PC-3 (cell line): ENCODE results near the gene SLC19A2. TPM values are rescaled to one million over a fixed set of nuclear protein-coding genes. Genes with fewer than 3 reads are reported as not detected.

Source experiments
- ATAC-seq: fragments of 200-7000 bp; cut with Tn5 transposase; 2 replicates; pipeline ENCODE4 v1.9.1; 2020; ENCODE audit warnings: mild to moderate bottlenecking, moderate library complexity
- BruUV-seq: library from RNA; stranded (reverse); fragments of 400-500 nt; replicated peaks from 2 replicates; lab custom pipeline; 2021; lab: Mats Ljungman, UMichigan
- CTCF ChIA-PET: fragments of 300-600 bp; sonication (Branson Sonifier 250); formaldehyde crosslinking; loops from one replicate; lab custom pipeline; 2022; ENCODE audit warnings: antibody characterized with exemption; lab: Charles Lee
- POLR2A ChIA-PET: fragments of 300-600 bp; sonication (Branson Sonifier 250); formaldehyde crosslinking; loops from one replicate; lab custom pipeline; 2022; ENCODE audit warnings: antibody characterized with exemption; ENCODE audit not compliant: unreplicated experiment; lab: Charles Lee
- DNase-seq: peaks from one replicate; pipeline ENCODE4 v3.0.0-alpha.2; 2015
- H2AFZ ChIP-seq: fragments of 300-600 bp; sonication (generic); 2 replicates; pipeline ENCODE4 v1.6.0; 2016; ENCODE audit warnings: antibody characterized with exemption, low read length
- H3F3A ChIP-seq: fragments of 300-600 bp; sonication (generic); one replicate; pipeline ENCODE4 v1.6.0; 2017; ENCODE audit warnings: antibody characterized with exemption, low read length, control low read depth, mild to moderate bottlenecking; ENCODE audit not compliant: unreplicated experiment
- H3K27ac ChIP-seq: fragments of 300-600 bp; sonication (generic); 2 replicates; pipeline ENCODE4 v1.5.1; 2016; ENCODE audit warnings: mild to moderate bottlenecking, low read length
- H3K27me3 ChIP-seq: fragments of 300-600 bp; sonication (generic); 2 replicates; pipeline ENCODE4 v1.6.1; 2016; ENCODE audit warnings: low read length, mixed read lengths
- H3K36me3 ChIP-seq: fragments of 300-600 bp; sonication (generic); 2 replicates; pipeline ENCODE4 v1.6.1; 2016; ENCODE audit warnings: low read depth, mixed run types, low read length, mixed read lengths
- H3K4me1 ChIP-seq: fragments of 300-600 bp; sonication (generic); 2 replicates; pipeline ENCODE4 v1.5.1; 2016; ENCODE audit warnings: low read length; ENCODE audit not compliant: insufficient read depth
- H3K4me2 ChIP-seq: fragments of 300-600 bp; sonication (generic); 2 replicates; pipeline ENCODE4 v1.6.0; 2016; ENCODE audit warnings: low read length
- H3K4me3 ChIP-seq: fragments of 300-600 bp; sonication (generic); 2 replicates; pipeline ENCODE4 v1.5.1; 2016; ENCODE audit warnings: mild to moderate bottlenecking, low read length, mixed read lengths
- H3K79me2 ChIP-seq: fragments of 300-600 bp; sonication (generic); 2 replicates; pipeline ENCODE4 v1.6.1; 2017; ENCODE audit warnings: low read length, mixed read lengths
- H3K9ac ChIP-seq: fragments of 300-600 bp; sonication (generic); 2 replicates; pipeline ENCODE4 v1.6.0; 2016; ENCODE audit warnings: mild to moderate bottlenecking, low read length
- H3K9me2 ChIP-seq: fragments of 300-600 bp; sonication (generic); replicated peaks from 2 replicates; pipeline ENCODE4 v1.6.1; 2016; ENCODE audit warnings: mixed run types, low read length, mixed read lengths
- H3K9me3 ChIP-seq: fragments of 300-600 bp; sonication (generic); 2 replicates; pipeline ENCODE4 v1.6.1; 2016; ENCODE audit warnings: low read length, mixed read lengths
- H4K20me1 ChIP-seq: fragments of 300-600 bp; sonication (generic); 2 replicates; pipeline ENCODE4 v1.6.1; 2016; ENCODE audit warnings: low read length, mixed read lengths
- EZH2 ChIP-seq: fragments of 300-600 bp; sonication (generic); IDR thresholded peaks from one replicate; pipeline ENCODE4 v1.6.1; 2017; ENCODE audit warnings: antibody characterized with exemption, mild to moderate bottlenecking, low read length; ENCODE audit not compliant: unreplicated experiment
- EZH2phosphoT487 ChIP-seq: fragments of 300-600 bp; sonication (generic); IDR thresholded peaks from 2 replicates; pipeline ENCODE4 v1.6.1; 2018; ENCODE audit warnings: mild to moderate bottlenecking, antibody characterized with exemption, low read length, borderline replicate concordance
- intact Hi-C: fragments of 100-400 bp; cut with micrococcal nuclease; formaldehyde crosslinking; loops from 2 replicates; pipeline ENCODE4 v1.9.0; 2023
- total RNA-seq: library from RNA; depleted of rRNA; stranded (reverse); fragments of >200 nt; gene quantifications from 2 replicates; pipeline ENCODE4 v1.2.3, GENCODE V29; 2014
- TF ChIP-seq, protein P1 (sequence below): fragments of 300-600 bp; sonication (generic); conservative IDR thresholded peaks from 2 replicates; pipeline ENCODE4 v1.5.1; 2017; ENCODE audit warnings: antibody characterized with exemption, low read depth, mild to moderate bottlenecking, low read length

The SLC19A2 gene
- total RNA-seq, 1 experiment from 2014 or later = 11.0 TPM

- ChIA-PET CTCF (no interaction called here), POLR2A (no interaction called here)
- intact Hi-C loops = no loop called here
- H3K4me1 ChIP-seq = no peaks in the 10 kb centered on the region
- no peak within 1 kb of the TSS for H2AFZ ChIP-seq
- H3K9me3 ChIP-seq = no peaks in the 10 kb centered on the region
- no peak within 1 kb of the TSS for H3K27ac ChIP-seq
- TF ChIP-seq EZH2phosphoT487 (no peak), EZH2 (no peak)
- TF ChIP-seq, protein P1, sequence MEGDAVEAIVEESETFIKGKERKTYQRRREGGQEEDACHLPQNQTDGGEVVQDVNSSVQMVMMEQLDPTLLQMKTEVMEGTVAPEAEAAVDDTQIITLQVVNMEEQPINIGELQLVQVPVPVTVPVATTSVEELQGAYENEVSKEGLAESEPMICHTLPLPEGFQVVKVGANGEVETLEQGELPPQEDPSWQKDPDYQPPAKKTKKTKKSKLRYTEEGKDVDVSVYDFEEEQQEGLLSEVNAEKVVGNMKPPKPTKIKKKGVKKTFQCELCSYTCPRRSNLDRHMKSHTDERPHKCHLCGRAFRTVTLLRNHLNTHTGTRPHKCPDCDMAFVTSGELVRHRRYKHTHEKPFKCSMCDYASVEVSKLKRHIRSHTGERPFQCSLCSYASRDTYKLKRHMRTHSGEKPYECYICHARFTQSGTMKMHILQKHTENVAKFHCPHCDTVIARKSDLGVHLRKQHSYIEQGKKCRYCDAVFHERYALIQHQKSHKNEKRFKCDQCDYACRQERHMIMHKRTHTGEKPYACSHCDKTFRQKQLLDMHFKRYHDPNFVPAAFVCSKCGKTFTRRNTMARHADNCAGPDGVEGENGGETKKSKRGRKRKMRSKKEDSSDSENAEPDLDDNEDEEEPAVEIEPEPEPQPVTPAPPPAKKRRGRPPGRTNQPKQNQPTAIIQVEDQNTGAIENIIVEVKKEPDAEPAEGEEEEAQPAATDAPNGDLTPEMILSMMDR = no peak
- no TSS peak for BruUV-seq
- peaks cover 18% of the 10 kb centered on the region for H3K27me3 ChIP-seq
- no peak within 1 kb of the TSS for H3K9ac ChIP-seq
- H3F3A ChIP-seq = no peaks in the 10 kb centered on the region
- H4K20me1 ChIP-seq = no peaks in the 10 kb centered on the region
- no peaks in the 10 kb centered on the region for H3K9me2 ChIP-seq
- H3K36me3 ChIP-seq = no peaks in the 10 kb centered on the region
- no peaks in the 10 kb centered on the region for H3K79me2 ChIP-seq
- H3K4me2 ChIP-seq = no peak within 1 kb of the TSS
- H3K4me3 ChIP-seq = no peak within 1 kb of the TSS
- ATAC-seq (no peak), DNase-seq (no peak)
Observed at GRCh38 chr1:169427081-169427641, 58.6 kb downstream of the SLC19A2 start, which contains the start of gene CCDC181. Gene CCDC181, minus strand, starts transcription at chr1:169427474. Its CDS starts 2,547 bp downstream, at chr1:169424927.

DNA sequence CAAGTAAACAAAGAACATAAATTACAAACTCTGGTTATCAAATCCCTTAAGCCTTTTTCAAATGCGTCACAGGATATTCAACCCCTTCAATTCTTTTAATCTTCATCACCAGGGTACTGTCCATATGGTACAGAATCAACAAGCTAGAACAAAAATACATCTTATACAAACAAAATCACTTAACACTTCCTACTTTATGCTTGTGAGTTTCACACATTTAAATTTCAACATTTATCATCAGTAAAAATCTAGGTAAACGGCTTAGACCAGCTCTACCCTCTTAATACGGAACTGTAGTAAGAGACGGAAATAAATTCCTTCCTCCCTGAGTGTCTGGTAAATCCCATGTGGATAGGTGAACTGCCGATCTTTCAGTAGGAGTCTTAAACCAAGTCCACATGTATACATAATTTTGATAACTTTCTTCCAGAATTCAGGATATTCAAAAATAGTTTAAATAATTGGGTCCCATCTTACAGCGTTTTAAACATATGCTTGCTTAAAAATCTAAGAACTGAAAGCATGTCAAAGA is 59.5 kb downstream of the SLC19A2 start:
- no peak overlapping the region for H3K9ac ChIP-seq
- H3K4me1 ChIP-seq = no peaks in the 10 kb centered on the region
- DNase-seq (no peak), ATAC-seq (no peak)
- no peak for TF ChIP-seq EZH2
- TF ChIP-seq, protein P1 = no peak
- no peak for TF ChIP-seq EZH2phosphoT487
- H2AFZ ChIP-seq = no peak overlapping the region
- no peak overlapping the region for H3K4me3 ChIP-seq
- no TSS peak for BruUV-seq
- no peak overlapping the region for H3K27ac ChIP-seq
- H3F3A ChIP-seq = no peaks in the 10 kb centered on the region
- H3K9me2 ChIP-seq = no peaks in the 10 kb centered on the region
- H3K27me3 ChIP-seq = peaks cover 17% of the 10 kb centered on the region
- H3K4me2 ChIP-seq = no peak overlapping the region
- no peaks in the 10 kb centered on the region for H4K20me1 ChIP-seq
- H3K9me3 ChIP-seq = no peaks in the 10 kb centered on the region
- intact Hi-C loops = no loop called here
- ChIA-PET CTCF (no interaction called here), POLR2A (interaction anchor here (0.6 kb wide), 1 partner anchor 104 kb away, joined by 4 read pairs; no protein-coding TSS in a partner anchor)
- H3K36me3 ChIP-seq = no peaks in the 10 kb centered on the region
- H3K79me2 ChIP-seq = no peaks in the 10 kb centered on the region

DNA sequence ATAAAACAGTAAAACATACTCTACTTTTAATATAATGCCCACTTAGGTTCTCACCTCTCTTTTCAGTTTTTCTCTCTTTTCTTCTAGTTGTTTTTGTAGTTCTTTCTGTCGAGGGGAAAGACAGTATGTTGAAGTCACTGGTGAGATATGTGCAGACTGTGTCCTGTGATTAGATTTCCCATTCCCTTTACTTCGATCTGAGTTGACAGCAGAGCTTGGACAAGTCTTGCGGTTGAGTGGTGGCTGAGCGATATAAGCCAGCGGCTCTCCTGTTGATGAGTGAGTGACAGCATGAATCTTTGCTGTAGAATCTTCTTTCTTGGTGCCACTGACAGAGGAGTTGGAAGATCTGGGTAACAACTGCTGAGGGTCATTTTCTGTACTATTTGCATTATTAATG is 64.4 kb downstream of the SLC19A2 start:
- DNase-seq (no peak), ATAC-seq (no peak)
- no peaks in the 10 kb centered on the region for H3K9me2 ChIP-seq
- H3K27ac ChIP-seq = no peak overlapping the region
- H3K27me3 ChIP-seq = peaks cover 6% of the 10 kb centered on the region
- H3K9me3 ChIP-seq = no peaks in the 10 kb centered on the region
- CTCF ChIA-PET = no interaction called here
- H3K79me2 ChIP-seq = no peaks in the 10 kb centered on the region
- H2AFZ ChIP-seq = no peak overlapping the region
- POLR2A ChIA-PET = no interaction called here
- no peak overlapping the region for H3K4me2 ChIP-seq
- no peaks in the 10 kb centered on the region for H3K36me3 ChIP-seq
- no peaks in the 10 kb centered on the region for H4K20me1 ChIP-seq
- intact Hi-C loops = no loop called here
- BruUV-seq = no TSS peak
- no peaks in the 10 kb centered on the region for H3F3A ChIP-seq
- no peak for TF ChIP-seq EZH2
- TF ChIP-seq EZH2phosphoT487 = no peak
- TF ChIP-seq, protein P1 = no peak
- H3K4me1 ChIP-seq = no peaks in the 10 kb centered on the region
- no peak overlapping the region for H3K9ac ChIP-seq
- H3K4me3 ChIP-seq = no peak overlapping the region
